Measurements from ENCODE around the gene SSH3. TPM values are rescaled to one million over a fixed set of nuclear protein-coding genes. Genes with fewer than 3 reads are reported as not detected.
"Not testable (repeated sequence)": the region's sequence is repeated elsewhere in the genome, so short reads cannot be mapped to it uniquely, and the experiment has no call there.

SSH3 gene
- total and polyA plus RNA-seq, 5 donors from 2014 or later, result 2.3 to 24.4 (median 3.7) TPM

GRCh38 chr11:67315325-67315909 lies 12.1 kb downstream of the SSH3 start:
- ATAC-seq (ENCODE audit: low read depth in 2 of 2) (no peak), DNase-seq (no peak)
- H3K27me3 Mint-ChIP-seq, result peaks cover 12% of the 10 kb centered on the region
- Histone ChIP-seq H3K27ac (ENCODE audit: insufficient read depth, low read length, poor library complexity, severe bottlenecking) (no peak overlapping the region), H3K4me1 (ENCODE audit: control insufficient read depth, insufficient read depth, low read length, poor library complexity, severe bottlenecking) (peaks cover 47% of the 10 kb centered on the region), H3K27me3 (ENCODE audit: control insufficient read depth, insufficient read depth, low read length) (peaks cover 2% of the 10 kb centered on the region), H3K9me3 (ENCODE audit: control insufficient read depth in 2 of 2, low read length in 2 of 2) (no peaks in the 10 kb centered on the region), H3K36me3 (ENCODE audit: control insufficient read depth, insufficient read depth, low read length) (no peaks in the 10 kb centered on the region), H3K4me3 (ENCODE audit: low read depth, low read length) (no peak overlapping the region)
- H3K4me3 Mint-ChIP-seq, result peak overlapping the region; percentile 61 to 98 (median 74)
- peak overlapping the region; percentile 62 to 89 (median 64) for H3K27ac Mint-ChIP-seq
- no peaks in the 10 kb centered on the region for H3K9me3 Mint-ChIP-seq
- H3K4me1 Mint-ChIP-seq, result peaks cover 11 to 66% (median 43%) of the 10 kb centered on the region in 4 donors
- no peaks in the 10 kb centered on the region for H3K36me3 Mint-ChIP-seq

GRCh38 chr11:67316882-67317204 lies 13.5 kb downstream of the SSH3 start:
- Mint-ChIP-seq H3K4me1 (peaks cover 11 to 64% (median 40%) of the 10 kb centered on the region in 4 donors), H3K36me3 (no peaks in the 10 kb centered on the region), H3K9me3 (no peaks in the 10 kb centered on the region), H3K4me3 (peak overlapping the region; percentile 97 to 99 (median 98)), H3K27me3 (peaks cover 12% of the 10 kb centered on the region), H3K27ac (peak overlapping the region; percentile 69 to 90 (median 87))
- DNase-seq (no peak), ATAC-seq (ENCODE audit: low read depth in 2 of 2) (no peak)
- Histone ChIP-seq H3K36me3 (ENCODE audit: control insufficient read depth, insufficient read depth, low read length) (no peaks in the 10 kb centered on the region), H3K27ac (ENCODE audit: insufficient read depth, low read length, poor library complexity, severe bottlenecking) (peak overlapping the region; percentile 73), H3K4me3 (ENCODE audit: low read depth, low read length) (peak overlapping the region; percentile 81), H3K27me3 (ENCODE audit: control insufficient read depth, insufficient read depth, low read length) (peaks cover 2% of the 10 kb centered on the region), H3K4me1 (ENCODE audit: control insufficient read depth, insufficient read depth, low read length, poor library complexity, severe bottlenecking) (peaks cover 40% of the 10 kb centered on the region), H3K9me3 (ENCODE audit: control insufficient read depth in 2 of 2, low read length in 2 of 2) (no peaks in the 10 kb centered on the region)

- H3K27ac ChIP-seq (ENCODE audit: insufficient read depth, low read length, poor library complexity, severe bottlenecking), result peak overlapping the region; percentile 73
- H3K9me3 ChIP-seq (ENCODE audit: control insufficient read depth in 2 of 2, low read length in 2 of 2), result no peaks in the 10 kb centered on the region
- peaks cover 10 to 59% (median 37%) of the 10 kb centered on the region in 4 donors for H3K4me1 Mint-ChIP-seq
- ATAC-seq (ENCODE audit: low read depth in 2 of 2) (peak; percentile 83 to 91), DNase-seq (peak; percentile 97 to 98 (median 97))
- peak overlapping the region; percentile 97 to 99 (median 98) for H3K4me3 Mint-ChIP-seq
- peak overlapping the region; percentile 81 for H3K4me3 ChIP-seq (ENCODE audit: low read depth, low read length)
- H3K27me3 ChIP-seq (ENCODE audit: control insufficient read depth, insufficient read depth, low read length), result peaks cover 2% of the 10 kb centered on the region
- H3K27me3 Mint-ChIP-seq, result peaks cover 12% of the 10 kb centered on the region
- H3K27ac Mint-ChIP-seq, result peak overlapping the region; percentile 90 to 98 (median 97)
- no peaks in the 10 kb centered on the region for H3K36me3 ChIP-seq (ENCODE audit: control insufficient read depth, insufficient read depth, low read length)
- peaks cover 35% of the 10 kb centered on the region for H3K4me1 ChIP-seq (ENCODE audit: control insufficient read depth, insufficient read depth, low read length, poor library complexity, severe bottlenecking)
- no peaks in the 10 kb centered on the region for H3K36me3 Mint-ChIP-seq
- no peaks in the 10 kb centered on the region for H3K9me3 Mint-ChIP-seq
These were observed 14.0 kb downstream of the SSH3 start for GRCh38 chr11:67317205-67317887.

DNA sequence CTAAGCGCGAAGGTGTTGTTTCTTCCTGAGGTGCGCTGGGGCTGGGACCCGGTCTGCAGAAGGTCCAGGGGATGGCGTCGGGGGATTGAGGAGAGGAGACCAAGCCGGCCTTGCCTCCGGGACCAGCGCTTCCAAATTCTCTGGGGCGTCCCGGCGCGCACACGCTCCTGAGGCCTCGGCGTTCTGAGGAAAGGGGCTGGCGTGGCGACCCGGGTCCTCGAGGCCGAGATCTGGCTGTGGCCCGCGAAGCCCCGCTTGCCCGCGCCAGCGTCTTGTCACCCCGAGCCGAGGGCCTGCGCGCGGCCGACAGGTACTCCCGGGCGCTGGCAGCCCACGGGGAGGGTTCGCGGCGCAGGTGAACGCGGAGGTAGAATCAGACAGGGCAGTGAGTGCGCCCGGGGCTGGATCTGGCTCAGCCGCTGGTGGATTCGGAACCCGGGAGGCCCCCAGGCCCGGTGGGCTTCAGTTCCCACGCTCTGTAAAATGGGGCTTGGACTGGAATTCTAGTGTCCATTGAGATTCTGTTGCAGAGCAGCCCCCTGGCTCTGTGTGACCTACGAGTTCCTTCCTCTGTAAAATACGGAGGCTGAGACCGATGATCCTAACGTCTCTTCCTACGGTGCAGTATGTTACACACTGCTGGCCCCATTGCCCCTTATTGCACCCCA lies 14.7 kb downstream of the SSH3 start:
- no peaks in the 10 kb centered on the region for H3K9me3 Mint-ChIP-seq
- H3K27ac Mint-ChIP-seq, result peak overlapping the region; percentile 90 to 98 (median 97)
- Histone ChIP-seq H3K27me3 (ENCODE audit: control insufficient read depth, insufficient read depth, low read length) (peaks cover 2% of the 10 kb centered on the region), H3K27ac (ENCODE audit: insufficient read depth, low read length, poor library complexity, severe bottlenecking) (peak overlapping the region; percentile 73), H3K4me3 (ENCODE audit: low read depth, low read length) (peak overlapping the region; percentile 81), H3K9me3 (ENCODE audit: control insufficient read depth in 2 of 2, low read length in 2 of 2) (no peaks in the 10 kb centered on the region), H3K36me3 (ENCODE audit: control insufficient read depth, insufficient read depth, low read length) (no peaks in the 10 kb centered on the region), H3K4me1 (ENCODE audit: control insufficient read depth, insufficient read depth, low read length, poor library complexity, severe bottlenecking) (peaks cover 28% of the 10 kb centered on the region)
- H3K27me3 Mint-ChIP-seq, result peaks cover 12% of the 10 kb centered on the region
- H3K36me3 Mint-ChIP-seq, result no peaks in the 10 kb centered on the region
- H3K4me3 Mint-ChIP-seq, result peak overlapping the region; percentile 97 to 99 (median 98)
- peaks cover 4 to 52% (median 31%) of the 10 kb centered on the region in 4 donors for H3K4me1 Mint-ChIP-seq
- ATAC-seq (ENCODE audit: low read depth in 2 of 2), result peak; percentile 17
- DNase-seq, result peak in 1 of 3 donors; percentile 16

DNA sequence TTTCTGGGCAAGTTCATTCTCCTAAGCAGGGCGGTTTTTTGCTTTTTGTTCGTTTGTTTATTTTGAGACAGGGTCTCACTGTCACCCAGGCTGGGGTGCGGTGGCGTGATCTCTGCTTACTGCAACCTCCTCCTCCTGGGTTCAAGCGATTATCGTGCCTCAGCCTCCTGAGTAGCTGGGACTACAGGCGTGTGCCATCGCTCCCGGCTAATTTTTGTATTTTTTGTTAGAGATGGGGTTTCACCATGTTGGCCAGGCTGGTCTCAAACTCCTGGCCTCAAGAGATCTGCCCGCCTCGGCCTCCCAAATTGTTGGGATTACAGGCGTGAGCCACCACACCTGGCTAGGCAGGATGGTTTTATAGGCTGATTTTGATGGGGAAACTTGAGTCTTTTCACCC lies 15.5 kb downstream of the SSH3 start:
- not testable (repeated sequence) for H3K9me3 Mint-ChIP-seq; ATAC-seq (ENCODE audit: low read depth in 2 of 2); H3K27ac Mint-ChIP-seq; H3K36me3 ChIP-seq (ENCODE audit: control insufficient read depth, insufficient read depth, low read length); H3K27ac ChIP-seq (ENCODE audit: insufficient read depth, low read length, poor library complexity, severe bottlenecking); DNase-seq; H3K9me3 ChIP-seq (ENCODE audit: control insufficient read depth in 2 of 2, low read length in 2 of 2); H3K36me3 Mint-ChIP-seq; H3K27me3 ChIP-seq (ENCODE audit: control insufficient read depth, insufficient read depth, low read length)
- Mint-ChIP-seq H3K4me1 (peaks cover 4 to 47% (median 24%) of the 10 kb centered on the region in 4 donors), H3K27me3 (peaks cover 12% of the 10 kb centered on the region), H3K4me3 (peak overlapping the region; percentile 97 to 99 (median 98))
- H3K4me3 ChIP-seq (ENCODE audit: low read depth, low read length), result peak overlapping the region; percentile 57
- H3K4me1 ChIP-seq (ENCODE audit: control insufficient read depth, insufficient read depth, low read length, poor library complexity, severe bottlenecking), result peaks cover 20% of the 10 kb centered on the region

DNA sequence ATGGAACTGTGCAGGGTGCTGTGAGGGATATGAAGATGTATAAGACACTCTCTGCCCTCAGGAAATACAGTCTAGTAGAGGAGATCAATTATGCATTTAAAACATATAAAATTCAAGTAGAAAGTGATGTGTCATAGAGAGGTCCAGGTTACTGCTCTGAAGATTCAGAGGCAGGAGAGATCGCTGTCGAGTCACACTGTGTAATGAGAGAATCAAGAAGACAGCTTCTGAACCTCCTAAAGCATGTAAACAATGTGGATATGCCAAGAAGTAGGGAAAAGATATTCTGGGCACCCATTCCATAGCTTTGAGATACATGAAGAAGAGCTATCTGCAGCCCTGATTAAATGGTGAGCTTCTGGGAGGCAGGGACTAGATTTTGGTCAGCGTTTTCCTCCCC lies 16.7 kb downstream of the SSH3 start:
- H3K4me3 ChIP-seq (ENCODE audit: low read depth, low read length), result no peak overlapping the region
- no peak overlapping the region for H3K27ac Mint-ChIP-seq
- H3K36me3 ChIP-seq (ENCODE audit: control insufficient read depth, insufficient read depth, low read length), result no peaks in the 10 kb centered on the region
- no peaks in the 10 kb centered on the region for H3K9me3 Mint-ChIP-seq
- DNase-seq, result no peak
- H3K27me3 Mint-ChIP-seq, result peaks cover 8% of the 10 kb centered on the region
- no peak overlapping the region for H3K27ac ChIP-seq (ENCODE audit: insufficient read depth, low read length, poor library complexity, severe bottlenecking)
- ATAC-seq (ENCODE audit: low read depth in 2 of 2), result no peak
- H3K4me1 ChIP-seq (ENCODE audit: control insufficient read depth, insufficient read depth, low read length, poor library complexity, severe bottlenecking), result peaks cover 15% of the 10 kb centered on the region
- no peaks in the 10 kb centered on the region for H3K9me3 ChIP-seq (ENCODE audit: control insufficient read depth in 2 of 2, low read length in 2 of 2)
- peaks cover 2% of the 10 kb centered on the region for H3K27me3 ChIP-seq (ENCODE audit: control insufficient read depth, insufficient read depth, low read length)
- H3K4me1 Mint-ChIP-seq, result peaks cover 4 to 37% (median 18%) of the 10 kb centered on the region in 4 donors
- H3K36me3 Mint-ChIP-seq, result peaks cover 7% of the 10 kb centered on the region
- peak overlapping the region in 2 of 4 donors; percentile 35 to 48 for H3K4me3 Mint-ChIP-seq

- Mint-ChIP-seq H3K27ac (no peak overlapping the region), H3K4me1 (peaks cover 4 to 30% (median 15%) of the 10 kb centered on the region in 4 donors), H3K4me3 (peak overlapping the region in 1 of 4 donors; percentile 35), H3K9me3 (no peaks in the 10 kb centered on the region), H3K36me3 (peaks cover 7% of the 10 kb centered on the region), H3K27me3 (peaks cover 8% of the 10 kb centered on the region)
- Histone ChIP-seq H3K27ac (ENCODE audit: insufficient read depth, low read length, poor library complexity, severe bottlenecking) (no peak overlapping the region), H3K4me3 (ENCODE audit: low read depth, low read length) (no peak overlapping the region), H3K27me3 (ENCODE audit: control insufficient read depth, insufficient read depth, low read length) (peaks cover 2% of the 10 kb centered on the region), H3K36me3 (ENCODE audit: control insufficient read depth, insufficient read depth, low read length) (no peaks in the 10 kb centered on the region), H3K4me1 (ENCODE audit: control insufficient read depth, insufficient read depth, low read length, poor library complexity, severe bottlenecking) (peaks cover 15% of the 10 kb centered on the region), H3K9me3 (ENCODE audit: control insufficient read depth in 2 of 2, low read length in 2 of 2) (no peaks in the 10 kb centered on the region)
- no peak for ATAC-seq (ENCODE audit: low read depth in 2 of 2)
- DNase-seq, result no peak
These were observed 17.4 kb downstream of the SSH3 start for GRCh38 chr11:67320691-67321090.
